CD4-positive, alpha-beta T cell (primary cell): ENCODE results near the gene SHROOM1. TPM values are rescaled to one million over a fixed set of nuclear protein-coding genes. Genes with fewer than 3 reads are reported as not detected.

Source experiments
- ATAC-seq: fragments of 200-7000 bp; cut with Tn5 transposase; one replicate; pipeline ENCODE4 v1.10.0; 2022; ENCODE audit warnings: mild to moderate bottlenecking; ENCODE audit not compliant: poor library complexity
- CTCF ChIA-PET: fragments of 350-600 bp; sonication (Branson Sonifier 250); formaldehyde crosslinking; loops from one replicate; lab custom pipeline; 2021; ENCODE audit warnings: antibody characterized with exemption, inconsistent platforms; lab: Charles Lee
- POLR2A ChIA-PET: fragments of 350-600 bp; sonication (Branson Sonifier 250); formaldehyde crosslinking; loops from one replicate; lab custom pipeline; 2021; ENCODE audit warnings: antibody characterized with exemption, inconsistent platforms; lab: Charles Lee
- DNase-seq, 14 experiments: peaks; one replicate each; pipeline ENCODE4 v3.0.0-alpha.2; 2013 to 2020; ENCODE audit warnings: mixed read lengths in 2 of 14
- H3K27ac ChIP-seq, 2 donors: one replicate each; pipeline versions ENCODE4 v1.5.1 to v1.7.0; 2013; ENCODE audit warnings: low read length in 2 of 2, low read depth in 1 of 2, mild to moderate bottlenecking in 1 of 2
- H3K27me3 ChIP-seq, 2 experiments: 1 replicate in 1 of 2; 2 replicates in 1 of 2; pipeline versions ENCODE4 v1.6.1 to v1.7.0; 2013; ENCODE audit warnings: low read length in 2 of 2, control low read depth in 1 of 2, mild to moderate bottlenecking in 1 of 2, moderate library complexity in 1 of 2; ENCODE audit not compliant: insufficient read depth in 2 of 2, control insufficient read depth in 1 of 2
- H3K36me3 ChIP-seq: one replicate; pipeline ENCODE4 v1.6.1; 2013; ENCODE audit warnings: low read length, control low read depth; ENCODE audit not compliant: insufficient read depth
- H3K4me1 ChIP-seq: one replicate; pipeline ENCODE4 v1.6.1; 2013; ENCODE audit warnings: low read length, control low read depth; ENCODE audit not compliant: insufficient read depth
- H3K4me3 ChIP-seq: one replicate; pipeline ENCODE4 v1.5.1; 2013; ENCODE audit warnings: mild to moderate bottlenecking, low read length, moderate library complexity
- H3K9me3 ChIP-seq, 2 experiments: 1 replicate in 1 of 2; 2 replicates in 1 of 2; pipeline versions ENCODE4 v1.6.1 to v1.7.0; 2013; ENCODE audit warnings: low read length in 2 of 2, mild to moderate bottlenecking in 2 of 2, control low read depth in 1 of 2, moderate library complexity in 1 of 2; ENCODE audit not compliant: control insufficient read depth in 1 of 2, insufficient read depth in 1 of 2
- H3K27ac Mint-ChIP-seq: one replicate; pipeline ENCODE4 v1.8.0; 2020; ENCODE audit warnings: mixed read lengths
- H3K27me3 Mint-ChIP-seq: one replicate; pipeline ENCODE4 v1.8.0; 2021; ENCODE audit warnings: mixed read lengths
- H3K36me3 Mint-ChIP-seq: one replicate; pipeline ENCODE4 v1.8.0; 2021; ENCODE audit warnings: low read depth, mixed read lengths
- H3K4me1 Mint-ChIP-seq: one replicate; pipeline ENCODE4 v1.8.0; 2021; ENCODE audit warnings: low read depth, mixed read lengths
- H3K4me3 Mint-ChIP-seq: one replicate; pipeline ENCODE4 v1.8.0; 2020; ENCODE audit warnings: mild to moderate bottlenecking, mixed read lengths
- H3K9me3 Mint-ChIP-seq: one replicate; pipeline ENCODE4 v1.8.0; 2020; ENCODE audit warnings: mixed read lengths
- CTCF ChIP-seq: fragments of 200-600 bp; IDR thresholded peaks from one replicate; pipeline ENCODE4 v1.8.0; 2022; ENCODE audit warnings: antibody characterized with exemption, mild to moderate bottlenecking
- intact Hi-C, 2 experiments: fragments of 100-400 bp; cut with DNase I in 1 of 2; cut with micrococcal nuclease in 1 of 2; formaldehyde crosslinking; loops; one replicate each; pipeline versions ENCODE4 v1.15.1 to v1.9.0; 2023 to 2025; cut with DNase I, micrococcal nuclease
- total RNA-seq, 174 experiments: library from RNA in 2 of 174; stranded (reverse) in 2 of 174; gene quantifications; one replicate each; pipeline ENCODE4 v1.2.3 and lab custom pipeline; 2021 to 2026

Gene SHROOM1
- total RNA-seq, 2 experiments from 2014 or later: 0.59 TPM; not detected in 1

- H3K27ac Mint-ChIP-seq: no peak overlapping the region
- POLR2A ChIA-PET: interaction anchor here (1.1 kb wide), 1 partner anchor 28 kb away, joined by 3 read pairs; no protein-coding TSS in a partner anchor
- intact Hi-C loops: no loop called here
Observed at GRCh38 chr5:132782101-132782500, 48.3 kb downstream of the SHROOM1 start.

GRCh38 chr5:132781029-132781428 lies 49.4 kb downstream of the SHROOM1 start:
- H3K4me3 ChIP-seq: no peak overlapping the region
- DNase-seq (no peak), ATAC-seq (no peak)
- no peaks in the 10 kb centered on the region for H3K36me3 Mint-ChIP-seq
- H3K36me3 ChIP-seq: no peaks in the 10 kb centered on the region
- no peaks in the 10 kb centered on the region for H3K9me3 Mint-ChIP-seq
- peaks cover 17% of the 10 kb centered on the region for H3K4me1 ChIP-seq
- POLR2A ChIA-PET: no interaction called here
- no peak overlapping the region for H3K27ac ChIP-seq
- H3K27me3 Mint-ChIP-seq: peaks cover 60% of the 10 kb centered on the region
- peaks cover 10 to 48% of the 10 kb centered on the region in 2 experiments for H3K27me3 ChIP-seq
- no peaks in the 10 kb centered on the region for H3K9me3 ChIP-seq
- no peak for TF ChIP-seq CTCF
- CTCF ChIA-PET: interaction anchor here (0.8 kb wide), 1 partner anchor 37 kb away, joined by 3 read pairs; no protein-coding TSS in a partner anchor
- H3K4me3 Mint-ChIP-seq: peak overlapping the region; percentile 57
- intact Hi-C loops: no loop called here
- peaks cover 23% of the 10 kb centered on the region for H3K4me1 Mint-ChIP-seq
- H3K27ac Mint-ChIP-seq: no peak overlapping the region

More at GRCh38 chr5:132782101-132782500, 48.3 kb downstream of the SHROOM1 start:
- H3K9me3 ChIP-seq: no peaks in the 10 kb centered on the region
- DNase-seq: peak in 2 of 14 experiments; percentile 40 to 42
- no peak overlapping the region for H3K27ac ChIP-seq
- H3K4me1 Mint-ChIP-seq: peaks cover 20% of the 10 kb centered on the region
- H3K4me3 ChIP-seq: no peak overlapping the region
- no peak for TF ChIP-seq CTCF
- no peaks in the 10 kb centered on the region for H3K36me3 ChIP-seq
- ATAC-seq: no peak
- peaks cover 11% of the 10 kb centered on the region for H3K4me1 ChIP-seq
- CTCF ChIA-PET: no interaction called here
- H3K36me3 Mint-ChIP-seq: no peaks in the 10 kb centered on the region
- H3K27me3 Mint-ChIP-seq: peaks cover 60% of the 10 kb centered on the region
- H3K27me3 ChIP-seq: peaks cover 10 to 48% of the 10 kb centered on the region in 2 experiments
- no peaks in the 10 kb centered on the region for H3K9me3 Mint-ChIP-seq
- H3K4me3 Mint-ChIP-seq: no peak overlapping the region

GRCh38 chr5:132780577-132780976 lies 49.9 kb downstream of the SHROOM1 start:
- no peak for ATAC-seq
- no peaks in the 10 kb centered on the region for H3K9me3 Mint-ChIP-seq
- H3K27me3 ChIP-seq: peaks cover 10 to 45% of the 10 kb centered on the region in 2 experiments
- H3K4me3 ChIP-seq: no peak overlapping the region
- H3K4me1 ChIP-seq: peaks cover 20% of the 10 kb centered on the region
- peaks cover 58% of the 10 kb centered on the region for H3K27me3 Mint-ChIP-seq
- TF ChIP-seq CTCF: no peak
- intact Hi-C loops: no loop called here
- DNase-seq: no peak
- H3K9me3 ChIP-seq: no peaks in the 10 kb centered on the region
- no peak overlapping the region for H3K27ac ChIP-seq
- no peak overlapping the region for H3K27ac Mint-ChIP-seq
- H3K36me3 Mint-ChIP-seq: no peaks in the 10 kb centered on the region
- ChIA-PET CTCF (no interaction called here), POLR2A (no interaction called here)
- H3K4me3 Mint-ChIP-seq: peak overlapping the region; percentile 57
- no peaks in the 10 kb centered on the region for H3K36me3 ChIP-seq
- H3K4me1 Mint-ChIP-seq: peaks cover 25% of the 10 kb centered on the region
